Keratinocyte (primary cell): ENCODE results near the gene ENO2. TPM values are rescaled to one million over a fixed set of nuclear protein-coding genes. Genes with fewer than 3 reads are reported as not detected.

Experiments used
- DNase-seq: peaks from one replicate; pipeline ENCODE4 v3.0.0-alpha.2; 2011; ENCODE audit warnings: low read depth, missing footprints, low spot score
- FAIRE-seq: peaks from 2 replicates; lab custom pipeline; 2011; peaks lifted over from hg19 to GRCh38; lab: Jason Lieb, UNC
- H2AFZ ChIP-seq: 2 replicates; pipeline ENCODE4 v1.6.0; 2012; ENCODE audit warnings: low read length, control low read depth, inconsistent platforms; ENCODE audit not compliant: control insufficient read depth
- H3K27ac ChIP-seq: 2 replicates; pipeline ENCODE4 v1.5.1; 2011; ENCODE audit warnings: low read length; ENCODE audit not compliant: control insufficient read depth, insufficient read depth
- H3K27me3 ChIP-seq: 3 replicates; pipeline ENCODE4 v1.6.0; 2011; ENCODE audit warnings: low read length; ENCODE audit not compliant: control insufficient read depth, insufficient read depth; ENCODE audit errors: extremely low read depth
- H3K36me3 ChIP-seq, 2 experiments: 2 replicates in 1 of 2; 3 replicates in 1 of 2; pipeline ENCODE4 v1.5.1; 2011; ENCODE audit warnings: low read length in 2 of 2, mild to moderate bottlenecking in 1 of 2; ENCODE audit not compliant: control insufficient read depth in 2 of 2, insufficient read depth in 2 of 2; ENCODE audit errors: extremely low read depth in 1 of 2
- H3K4me1 ChIP-seq: 3 replicates; pipeline ENCODE4 v1.5.1; 2011; ENCODE audit warnings: low read length; ENCODE audit not compliant: control insufficient read depth, insufficient read depth; ENCODE audit errors: extremely low read depth
- H3K4me2 ChIP-seq: 3 replicates; pipeline ENCODE4 v1.6.0; 2011; ENCODE audit warnings: low read depth, low read length; ENCODE audit not compliant: control insufficient read depth, insufficient read depth; ENCODE audit errors: extremely low read depth
- H3K4me3 ChIP-seq, 3 experiments: fragments of 200-600 bp in 1 of 3; sonication (generic) in 1 of 3; 2 replicates in 2 of 3; 3 replicates in 1 of 3; pipeline ENCODE4 v1.5.1; 2011 to 2016; ENCODE audit warnings: low read length in 3 of 3, mild to moderate bottlenecking in 3 of 3, control low read depth in 2 of 3, inconsistent platforms in 1 of 3, low read depth in 1 of 3, mixed read lengths in 1 of 3, mixed run types in 1 of 3, moderate library complexity in 1 of 3; ENCODE audit not compliant: control insufficient read depth in 2 of 3, insufficient read depth in 2 of 3; ENCODE audit errors: extremely low read depth in 1 of 3
- H3K79me2 ChIP-seq: 2 replicates; pipeline ENCODE4 v1.6.0; 2012; ENCODE audit warnings: low read length; ENCODE audit not compliant: control insufficient read depth, insufficient read depth
- H3K9ac ChIP-seq: 3 replicates; pipeline ENCODE4 v1.6.0; 2011; ENCODE audit warnings: low read length; ENCODE audit not compliant: control insufficient read depth, insufficient read depth; ENCODE audit errors: extremely low read depth
- H3K9me1 ChIP-seq: 3 replicates; pipeline ENCODE4 v1.6.0; 2011; ENCODE audit warnings: low read length; ENCODE audit not compliant: control insufficient read depth, insufficient read depth; ENCODE audit errors: extremely low read depth
- H3K9me3 ChIP-seq: 2 replicates; pipeline ENCODE4 v1.5.1; 2012; ENCODE audit warnings: low read depth, low read length; ENCODE audit not compliant: control insufficient read depth
- H4K20me1 ChIP-seq: 3 replicates; pipeline ENCODE4 v1.6.0; 2011; ENCODE audit warnings: low read length; ENCODE audit not compliant: control insufficient read depth, insufficient read depth; ENCODE audit errors: extremely low read depth
- EZH2 ChIP-seq: IDR thresholded peaks from one replicate; pipeline ENCODE4 v1.6.1; 2012; ENCODE audit warnings: inconsistent platforms, mild to moderate bottlenecking, low read length, moderate library complexity
- dilution Hi-C: fragments of 300-500 bp; cut with MboI; formaldehyde crosslinking; loops from one replicate; pipeline ENCODE4 v1.7.0; 2020; ENCODE audit warnings: low sequenced_read_pairs; ENCODE audit not compliant: extremely low pct_ligation_motif_present
- polyA plus RNA-seq, 5 experiments: library from polyadenylated mRNA; depleted of rRNA in 3 of 5; stranded (reverse) in 3 of 5; stranded (forward) in 1 of 5; unstranded in 1 of 5; fragments of >200 nt; gene quantifications; 1 replicate in 1 of 5; 2 replicates in 3 of 5; 3 replicates in 1 of 5; pipeline versions ENCODE4 v1.2.1 to v1.2.3, GENCODE V29; 2011 to 2012; ENCODE audit warnings: missing spikeins in 2 of 5, low read depth in 1 of 5, low replicate concordance in 1 of 5
- TF ChIP-seq, protein P1 (sequence below), 3 experiments: IDR thresholded peaks in 1 of 3; conservative IDR thresholded peaks in 1 of 3; optimal IDR thresholded peaks in 1 of 3; 2 replicates in 2 of 3; 3 replicates in 1 of 3; pipeline versions ENCODE3 to v1.5.1; 2011; ENCODE audit warnings: low read length in 3 of 3, mild to moderate bottlenecking in 3 of 3, moderate library complexity in 2 of 3, control low read depth in 1 of 3, inconsistent platforms in 1 of 3; ENCODE audit not compliant: insufficient read depth in 2 of 3; ENCODE audit errors: extremely low read depth in 1 of 3

ENO2 gene
- polyA plus RNA-seq, 1 donor (not counting 4 experiments of a cell fraction or from before 2014, with no cell fraction given) = 1.7 TPM

DNA sequence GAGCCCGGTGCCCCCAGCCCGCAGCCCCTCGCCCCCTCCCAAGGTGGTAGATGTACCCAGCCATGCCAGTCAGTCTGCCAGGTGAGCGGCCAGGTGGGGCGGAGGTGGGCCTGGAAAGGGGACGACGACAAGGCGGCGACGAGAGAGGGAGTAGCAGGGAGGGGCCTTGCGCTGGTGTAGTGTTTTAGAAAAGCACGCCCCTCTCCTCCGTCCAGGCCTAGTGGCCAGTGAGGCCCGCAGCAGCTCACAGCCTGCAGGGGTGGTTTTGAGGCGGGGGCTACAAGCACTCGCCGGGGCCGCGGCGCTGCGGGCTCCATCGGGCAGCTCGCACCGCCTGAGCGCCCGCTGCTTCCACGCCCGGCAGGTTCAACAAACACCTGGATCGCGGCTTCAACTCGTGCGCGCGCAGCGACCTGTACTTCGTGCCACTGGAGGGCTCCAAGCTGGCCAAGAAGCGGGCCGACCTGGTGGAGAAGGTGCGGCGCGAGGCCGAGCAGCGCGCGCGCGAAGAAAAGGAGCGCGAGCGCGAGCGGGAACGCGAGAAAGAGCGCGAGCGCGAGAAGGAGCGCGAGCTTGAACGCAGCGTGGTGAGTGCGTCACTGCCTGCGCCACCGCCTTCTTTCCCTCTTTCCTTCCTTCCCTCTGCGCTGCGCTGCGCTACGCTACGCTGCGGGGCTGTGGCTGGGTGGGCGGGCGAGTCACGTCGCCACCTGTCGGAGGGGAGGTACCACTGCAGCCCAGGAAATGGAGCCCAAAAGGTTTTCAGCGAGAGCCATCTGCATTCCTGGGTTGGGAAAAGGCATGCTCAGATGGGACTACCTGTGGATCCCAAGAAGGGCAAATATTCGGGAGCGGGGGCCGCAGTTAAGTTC lies 23.3 kb downstream of the ENO2 start:
- H3K9me3 ChIP-seq = no peaks in the 10 kb centered on the region
- H2AFZ ChIP-seq = peak overlapping the region; percentile 32
- TF ChIP-seq EZH2 = no peak
- TF ChIP-seq, protein P1, sequence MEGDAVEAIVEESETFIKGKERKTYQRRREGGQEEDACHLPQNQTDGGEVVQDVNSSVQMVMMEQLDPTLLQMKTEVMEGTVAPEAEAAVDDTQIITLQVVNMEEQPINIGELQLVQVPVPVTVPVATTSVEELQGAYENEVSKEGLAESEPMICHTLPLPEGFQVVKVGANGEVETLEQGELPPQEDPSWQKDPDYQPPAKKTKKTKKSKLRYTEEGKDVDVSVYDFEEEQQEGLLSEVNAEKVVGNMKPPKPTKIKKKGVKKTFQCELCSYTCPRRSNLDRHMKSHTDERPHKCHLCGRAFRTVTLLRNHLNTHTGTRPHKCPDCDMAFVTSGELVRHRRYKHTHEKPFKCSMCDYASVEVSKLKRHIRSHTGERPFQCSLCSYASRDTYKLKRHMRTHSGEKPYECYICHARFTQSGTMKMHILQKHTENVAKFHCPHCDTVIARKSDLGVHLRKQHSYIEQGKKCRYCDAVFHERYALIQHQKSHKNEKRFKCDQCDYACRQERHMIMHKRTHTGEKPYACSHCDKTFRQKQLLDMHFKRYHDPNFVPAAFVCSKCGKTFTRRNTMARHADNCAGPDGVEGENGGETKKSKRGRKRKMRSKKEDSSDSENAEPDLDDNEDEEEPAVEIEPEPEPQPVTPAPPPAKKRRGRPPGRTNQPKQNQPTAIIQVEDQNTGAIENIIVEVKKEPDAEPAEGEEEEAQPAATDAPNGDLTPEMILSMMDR (optimal IDR thresholded peaks at IDR 0.05 in 1 of 3, IDR thresholded peaks at IDR 0.05 in 1 of 3, conservative IDR thresholded peaks at IDR 0.05 in 1 of 3; ENCODE audit: extremely low read depth in 1 of 3, insufficient read depth in 2 of 3, low read length in 3 of 3) = peak in 2 of 3 experiments; percentile 86 to 95
- H3K4me1 ChIP-seq = peaks cover 4% of the 10 kb centered on the region
- no peaks in the 10 kb centered on the region for H4K20me1 ChIP-seq
- DNase-seq (no peak), FAIRE-seq (peak; percentile 93)
- no peaks in the 10 kb centered on the region for H3K9me1 ChIP-seq
- H3K27ac ChIP-seq = peak overlapping the region; percentile 62
- H3K4me3 ChIP-seq = peak overlapping the region; percentile 49 to 63 (median 56)
- no peaks in the 10 kb centered on the region for H3K27me3 ChIP-seq
- dilution Hi-C loops = no loop called here
- H3K79me2 ChIP-seq = peaks cover 3% of the 10 kb centered on the region
- H3K36me3 ChIP-seq = peaks cover 20 to 33% of the 10 kb centered on the region in 2 experiments
- peak overlapping the region; percentile 81 for H3K4me2 ChIP-seq
- H3K9ac ChIP-seq = peak overlapping the region; percentile 81

DNA sequence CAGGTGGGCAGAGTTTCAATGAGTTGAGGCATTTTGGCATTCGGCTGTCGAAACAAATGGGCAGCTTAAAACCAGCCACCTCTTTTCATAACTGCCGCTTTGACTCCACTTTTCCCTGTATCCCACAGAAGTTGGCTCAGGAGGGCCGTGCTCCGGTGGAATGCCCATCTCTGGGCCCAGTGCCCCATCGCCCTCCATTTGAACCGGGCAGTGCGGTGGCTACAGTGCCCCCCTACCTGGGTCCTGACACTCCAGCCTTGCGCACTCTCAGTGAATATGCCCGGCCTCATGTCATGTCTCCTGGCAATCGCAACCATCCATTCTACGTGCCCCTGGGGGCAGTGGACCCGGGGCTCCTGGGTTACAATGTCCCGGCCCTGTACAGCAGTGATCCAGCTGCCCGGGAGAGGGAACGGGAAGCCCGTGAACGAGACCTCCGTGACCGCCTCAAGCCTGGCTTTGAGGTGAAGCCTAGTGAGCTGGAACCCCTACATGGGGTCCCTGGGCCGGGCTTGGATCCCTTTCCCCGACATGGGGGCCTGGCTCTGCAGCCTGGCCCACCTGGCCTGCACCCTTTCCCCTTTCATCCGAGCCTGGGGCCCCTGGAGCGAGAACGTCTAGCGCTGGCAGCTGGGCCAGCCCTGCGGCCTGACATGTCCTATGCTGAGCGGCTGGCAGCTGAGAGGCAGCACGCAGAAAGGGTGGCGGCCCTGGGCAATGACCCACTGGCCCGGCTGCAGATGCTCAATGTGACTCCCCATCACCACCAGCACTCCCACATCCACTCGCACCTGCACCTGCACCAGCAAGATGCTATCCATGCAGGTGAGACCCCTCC lies 24.2 kb downstream of the ENO2 start:
- TF ChIP-seq EZH2 = no peak
- TF ChIP-seq, protein P1 (optimal IDR thresholded peaks at IDR 0.05 in 1 of 3, IDR thresholded peaks at IDR 0.05 in 1 of 3, conservative IDR thresholded peaks at IDR 0.05 in 1 of 3; ENCODE audit: extremely low read depth in 1 of 3, insufficient read depth in 2 of 3, low read length in 3 of 3) = no peak
- Histone ChIP-seq H3K9ac (peak overlapping the region; percentile 81), H3K79me2 (no peaks in the 10 kb centered on the region), H3K9me3 (no peaks in the 10 kb centered on the region), H4K20me1 (no peaks in the 10 kb centered on the region), H3K4me3 (peak overlapping the region in 2 of 3 experiments; percentile 32 to 49), H3K4me2 (peak overlapping the region; percentile 49), H2AFZ (no peak overlapping the region), H3K4me1 (peaks cover 10% of the 10 kb centered on the region), H3K27me3 (no peaks in the 10 kb centered on the region), H3K9me1 (no peaks in the 10 kb centered on the region), H3K27ac (peak overlapping the region; percentile 23), H3K36me3 (peaks cover 20 to 33% of the 10 kb centered on the region in 2 experiments)
- DNase-seq (no peak), FAIRE-seq (no peak)
- dilution Hi-C loops = no loop called here
